Activated gamma-delta T cell (primary cell): ENCODE data around the gene BSND.
"Not testable (repeated sequence)": the region's sequence is repeated elsewhere in the genome, so short reads cannot be mapped to it uniquely, and the experiment has no call there.

ENCODE experiments used
- DNase-seq: peaks from one replicate; lab custom pipeline; 2025; lab: John Stamatoyannopoulos, UW
- total RNA-seq, 2 donors: gene quantifications; one replicate each; lab custom pipeline; 2026; lab: John Stamatoyannopoulos, UW

BSND gene
- total RNA-seq, result 0 to 0.04 reads per million in 2 donors

GRCh38 chr1:54998677-54999076 lies at the start of gene BSND:
TSS of gene BSND (plus strand) at chr1:54998933. CDS start at chr1:54999187, 254 bp downstream.
- no peak for DNase-seq

GRCh38 chr1:54949053-54949452 lies 49.7 kb upstream of the BSND start:
- DNase-seq, result no peak

- no peak for DNase-seq
These were observed 48.7 kb upstream of the BSND start for GRCh38 chr1:54950006-54950368.

- no peak for DNase-seq
These were observed 48.2 kb upstream of the BSND start for GRCh38 chr1:54950369-54951163.

- no peak for DNase-seq
These were observed 46.9 kb upstream of the BSND start for GRCh38 chr1:54951810-54952226.

GRCh38 chr1:54952950-54953718 lies 45.6 kb upstream of the BSND start:
- DNase-seq, result no peak

- DNase-seq, result no peak
These were observed 44.9 kb upstream of the BSND start for GRCh38 chr1:54953846-54954245.

GRCh38 chr1:54955359-54955758 lies 43.4 kb upstream of the BSND start:
- DNase-seq, result no peak

- DNase-seq, result no peak
These were observed 42.0 kb upstream of the BSND start for GRCh38 chr1:54956726-54957125.

GRCh38 chr1:54959241-54959640 lies 39.5 kb upstream of the BSND start:
- no peak for DNase-seq

GRCh38 chr1:54962612-54963395 lies 35.9 kb upstream of the BSND start:
- DNase-seq, result no peak

GRCh38 chr1:54963829-54964228 lies 34.9 kb upstream of the BSND start:
- not testable (repeated sequence) for DNase-seq

GRCh38 chr1:54965624-54966340 lies 33.0 kb upstream of the BSND start:
- no peak for DNase-seq

GRCh38 chr1:54967372-54967771 lies 31.4 kb upstream of the BSND start:
- DNase-seq, result no peak

- DNase-seq, result no peak
These were observed 30.2 kb upstream of the BSND start for GRCh38 chr1:54968551-54968950.

- DNase-seq, result no peak
These were observed 28.9 kb upstream of the BSND start for GRCh38 chr1:54969879-54970278.

GRCh38 chr1:54970901-54971300 lies 27.8 kb upstream of the BSND start:
- no peak for DNase-seq

GRCh38 chr1:54971317-54971791 lies 27.4 kb upstream of the BSND start:
- DNase-seq, result no peak

GRCh38 chr1:54972436-54972835 lies 26.3 kb upstream of the BSND start:
- DNase-seq, result no peak

- DNase-seq, result no peak
These were observed 25.4 kb upstream of the BSND start for GRCh38 chr1:54973205-54973921.
